ENCODE measurements around the gene ATP13A2.

Gene ATP13A2

DNA sequence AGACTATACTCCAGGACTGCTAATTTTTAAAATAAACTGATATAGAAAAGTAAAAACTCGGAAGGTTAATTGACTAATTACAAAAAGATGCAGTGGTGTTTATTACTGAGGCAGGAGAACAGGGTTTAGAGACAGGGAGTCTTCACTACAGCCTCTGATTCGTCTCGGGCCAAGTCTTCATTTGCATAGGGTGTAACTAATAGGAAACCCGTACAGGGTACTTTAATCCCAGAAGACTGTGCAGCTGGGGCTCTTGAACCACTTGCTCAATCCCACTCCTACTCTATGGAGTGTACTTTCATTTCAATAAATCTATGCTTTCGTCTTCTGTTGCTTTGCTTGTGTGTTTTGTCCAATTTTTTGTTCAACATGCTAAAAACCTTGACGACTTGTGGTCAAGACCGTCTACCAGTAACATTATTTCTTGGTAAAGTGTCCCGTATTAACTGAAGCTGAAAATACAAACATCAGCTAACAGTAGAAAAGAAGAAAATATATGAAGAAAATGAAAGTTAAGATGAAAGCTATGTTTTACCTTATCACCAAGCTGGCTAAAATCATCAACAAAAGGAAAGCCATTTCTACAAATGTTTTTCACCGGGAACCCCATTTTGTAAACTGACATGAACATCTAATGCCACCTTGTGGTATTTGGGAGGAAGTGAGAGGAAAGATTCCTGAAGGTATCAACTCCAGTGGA lies 34.1 kb upstream of the ATP13A2 start:
- H3K79me2 ChIP-seq: peaks cover 10% of the 10 kb centered on the region
- TF ChIP-seq, protein P1, sequence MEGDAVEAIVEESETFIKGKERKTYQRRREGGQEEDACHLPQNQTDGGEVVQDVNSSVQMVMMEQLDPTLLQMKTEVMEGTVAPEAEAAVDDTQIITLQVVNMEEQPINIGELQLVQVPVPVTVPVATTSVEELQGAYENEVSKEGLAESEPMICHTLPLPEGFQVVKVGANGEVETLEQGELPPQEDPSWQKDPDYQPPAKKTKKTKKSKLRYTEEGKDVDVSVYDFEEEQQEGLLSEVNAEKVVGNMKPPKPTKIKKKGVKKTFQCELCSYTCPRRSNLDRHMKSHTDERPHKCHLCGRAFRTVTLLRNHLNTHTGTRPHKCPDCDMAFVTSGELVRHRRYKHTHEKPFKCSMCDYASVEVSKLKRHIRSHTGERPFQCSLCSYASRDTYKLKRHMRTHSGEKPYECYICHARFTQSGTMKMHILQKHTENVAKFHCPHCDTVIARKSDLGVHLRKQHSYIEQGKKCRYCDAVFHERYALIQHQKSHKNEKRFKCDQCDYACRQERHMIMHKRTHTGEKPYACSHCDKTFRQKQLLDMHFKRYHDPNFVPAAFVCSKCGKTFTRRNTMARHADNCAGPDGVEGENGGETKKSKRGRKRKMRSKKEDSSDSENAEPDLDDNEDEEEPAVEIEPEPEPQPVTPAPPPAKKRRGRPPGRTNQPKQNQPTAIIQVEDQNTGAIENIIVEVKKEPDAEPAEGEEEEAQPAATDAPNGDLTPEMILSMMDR (IDR thresholded peaks at IDR 0.05): peak; percentile 62
- no peak overlapping the region for H2AFZ ChIP-seq
- H3K9ac ChIP-seq: no peak overlapping the region
- no peaks in the 10 kb centered on the region for H3K36me3 ChIP-seq (ENCODE audit: control insufficient read depth, insufficient read depth, low read length)
- H3K4me1 ChIP-seq: no peaks in the 10 kb centered on the region
- H3K27ac ChIP-seq: no peak overlapping the region
- H3K4me2 ChIP-seq (ENCODE audit: low read length): no peak overlapping the region
- no peaks in the 10 kb centered on the region for H3K9me3 ChIP-seq (ENCODE audit: control insufficient read depth, low read length)
- no peaks in the 10 kb centered on the region for H3K27me3 ChIP-seq (ENCODE audit: control insufficient read depth, insufficient read depth, low read length)
- no peak overlapping the region for H3K4me3 ChIP-seq (ENCODE audit: low read depth, low read length)

DNA sequence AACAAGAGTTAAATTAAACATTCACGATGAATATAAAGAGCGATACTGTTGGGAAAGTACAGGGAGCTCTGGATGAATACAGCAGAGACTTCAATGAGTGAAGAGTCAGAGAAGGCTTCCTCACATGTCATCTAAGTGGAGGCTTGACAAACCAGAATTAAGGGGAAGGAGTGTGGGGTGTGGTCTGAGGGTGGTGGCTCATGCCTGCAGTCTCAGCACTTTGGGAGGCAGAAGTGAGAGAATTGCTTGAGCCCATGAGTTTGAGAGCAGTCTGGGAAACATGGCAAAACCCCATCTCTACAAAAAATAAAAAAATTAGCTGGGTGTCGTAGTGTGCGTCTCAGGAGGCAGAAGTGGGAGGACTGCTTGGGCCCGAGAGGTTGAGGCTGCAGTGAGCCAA lies 33.4 kb upstream of the ATP13A2 start:
- Histone ChIP-seq H3K9ac (no peak overlapping the region), H3K4me2 (ENCODE audit: low read length) (no peak overlapping the region), H3K4me3 (ENCODE audit: low read depth, low read length) (no peak overlapping the region), H3K27ac (no peak overlapping the region), H3K27me3 (ENCODE audit: control insufficient read depth, insufficient read depth, low read length) (no peaks in the 10 kb centered on the region), H2AFZ (no peak overlapping the region), H3K4me1 (no peaks in the 10 kb centered on the region), H3K36me3 (ENCODE audit: control insufficient read depth, insufficient read depth, low read length) (no peaks in the 10 kb centered on the region), H3K79me2 (peaks cover 10% of the 10 kb centered on the region), H3K9me3 (ENCODE audit: control insufficient read depth, low read length) (no peaks in the 10 kb centered on the region)
- TF ChIP-seq, protein P1 (IDR thresholded peaks at IDR 0.05): no peak

DNA sequence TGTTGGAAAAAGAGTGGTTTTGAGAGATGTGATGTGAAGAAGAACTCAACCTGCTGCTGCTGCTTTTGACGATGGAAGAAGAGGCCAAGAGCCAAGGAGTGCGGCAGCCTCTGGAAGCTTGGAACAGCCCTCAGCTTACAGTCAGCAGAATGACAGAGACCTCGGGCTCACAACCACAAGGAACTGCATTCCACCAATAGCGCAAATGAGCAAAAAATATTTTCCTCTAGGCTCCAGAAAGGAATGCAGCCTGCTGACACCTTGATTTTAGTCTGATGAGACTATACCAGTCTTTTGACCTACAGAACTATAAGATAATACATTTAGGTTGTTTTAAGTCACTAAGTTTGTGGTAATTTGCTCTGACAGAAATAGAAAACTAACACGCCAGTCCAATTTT lies 31.9 kb upstream of the ATP13A2 start:
- Histone ChIP-seq H3K36me3 (ENCODE audit: control insufficient read depth, insufficient read depth, low read length) (no peaks in the 10 kb centered on the region), H3K79me2 (peaks cover under 1% of the 10 kb centered on the region), H3K9ac (no peak overlapping the region), H3K27ac (no peak overlapping the region), H3K4me2 (ENCODE audit: low read length) (no peak overlapping the region), H3K4me1 (no peaks in the 10 kb centered on the region), H3K4me3 (ENCODE audit: low read depth, low read length) (no peak overlapping the region), H3K27me3 (ENCODE audit: control insufficient read depth, insufficient read depth, low read length) (no peaks in the 10 kb centered on the region), H2AFZ (no peak overlapping the region), H3K9me3 (ENCODE audit: control insufficient read depth, low read length) (no peaks in the 10 kb centered on the region)
- TF ChIP-seq, protein P1 (IDR thresholded peaks at IDR 0.05): no peak

DNA sequence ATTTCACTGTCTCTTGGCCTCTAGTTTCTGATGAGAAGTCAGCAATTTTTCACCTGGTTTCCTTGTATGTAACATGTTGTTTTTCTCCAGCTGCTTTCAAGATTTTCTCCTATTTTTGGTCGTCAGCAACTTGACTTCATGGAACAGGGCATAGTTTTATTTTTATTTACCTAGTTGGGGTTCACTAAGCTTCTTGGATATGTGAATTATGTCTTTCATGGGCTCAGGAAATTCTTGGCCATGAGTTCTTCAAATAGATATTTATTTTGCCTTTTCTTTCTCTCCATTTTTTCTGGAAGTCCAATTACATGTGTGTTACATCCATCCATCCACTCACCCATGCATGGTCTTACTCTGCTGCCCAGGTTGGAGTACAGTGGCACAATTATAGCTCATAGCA lies 28.4 kb upstream of the ATP13A2 start:
- H3K9ac ChIP-seq: no peak overlapping the region
- H2AFZ ChIP-seq: no peak overlapping the region
- no peaks in the 10 kb centered on the region for H3K27me3 ChIP-seq (ENCODE audit: control insufficient read depth, insufficient read depth, low read length)
- H3K36me3 ChIP-seq (ENCODE audit: control insufficient read depth, insufficient read depth, low read length): no peaks in the 10 kb centered on the region
- H3K4me2 ChIP-seq (ENCODE audit: low read length): no peak overlapping the region
- H3K79me2 ChIP-seq: no peaks in the 10 kb centered on the region
- no peaks in the 10 kb centered on the region for H3K4me1 ChIP-seq
- H3K9me3 ChIP-seq (ENCODE audit: control insufficient read depth, low read length): no peaks in the 10 kb centered on the region
- no peak overlapping the region for H3K4me3 ChIP-seq (ENCODE audit: low read depth, low read length)
- TF ChIP-seq, protein P1 (IDR thresholded peaks at IDR 0.05): no peak
- H3K27ac ChIP-seq: no peak overlapping the region

DNA sequence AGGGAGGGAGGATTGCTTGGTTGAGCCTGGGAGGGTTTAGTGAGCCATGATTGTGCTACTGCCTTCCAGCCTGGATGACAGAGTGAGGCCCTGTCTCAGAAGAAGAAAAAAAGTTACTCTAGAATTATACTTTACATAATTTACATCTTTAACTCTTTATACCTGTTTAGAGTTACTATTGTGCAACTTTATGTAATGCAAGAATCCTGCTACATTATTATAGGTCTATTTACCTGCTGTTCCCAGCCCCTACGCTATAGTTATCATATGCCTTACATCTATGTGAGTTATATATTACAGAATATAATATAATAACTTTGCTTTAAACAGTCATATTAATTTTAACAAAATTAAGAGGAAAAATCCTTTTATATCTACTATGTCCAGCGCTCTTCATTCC lies 27.8 kb upstream of the ATP13A2 start:
- TF ChIP-seq, protein P1 (IDR thresholded peaks at IDR 0.05): no peak
- Histone ChIP-seq H3K79me2 (no peaks in the 10 kb centered on the region), H3K27me3 (ENCODE audit: control insufficient read depth, insufficient read depth, low read length) (no peaks in the 10 kb centered on the region), H3K27ac (no peak overlapping the region), H3K9ac (no peak overlapping the region), H2AFZ (no peak overlapping the region), H3K4me1 (no peaks in the 10 kb centered on the region), H3K4me2 (ENCODE audit: low read length) (no peak overlapping the region), H3K4me3 (ENCODE audit: low read depth, low read length) (no peak overlapping the region), H3K36me3 (ENCODE audit: control insufficient read depth, insufficient read depth, low read length) (no peaks in the 10 kb centered on the region), H3K9me3 (ENCODE audit: control insufficient read depth, low read length) (no peaks in the 10 kb centered on the region)
